ENCODE results near the gene RBM46.

RBM46 gene

DNA sequence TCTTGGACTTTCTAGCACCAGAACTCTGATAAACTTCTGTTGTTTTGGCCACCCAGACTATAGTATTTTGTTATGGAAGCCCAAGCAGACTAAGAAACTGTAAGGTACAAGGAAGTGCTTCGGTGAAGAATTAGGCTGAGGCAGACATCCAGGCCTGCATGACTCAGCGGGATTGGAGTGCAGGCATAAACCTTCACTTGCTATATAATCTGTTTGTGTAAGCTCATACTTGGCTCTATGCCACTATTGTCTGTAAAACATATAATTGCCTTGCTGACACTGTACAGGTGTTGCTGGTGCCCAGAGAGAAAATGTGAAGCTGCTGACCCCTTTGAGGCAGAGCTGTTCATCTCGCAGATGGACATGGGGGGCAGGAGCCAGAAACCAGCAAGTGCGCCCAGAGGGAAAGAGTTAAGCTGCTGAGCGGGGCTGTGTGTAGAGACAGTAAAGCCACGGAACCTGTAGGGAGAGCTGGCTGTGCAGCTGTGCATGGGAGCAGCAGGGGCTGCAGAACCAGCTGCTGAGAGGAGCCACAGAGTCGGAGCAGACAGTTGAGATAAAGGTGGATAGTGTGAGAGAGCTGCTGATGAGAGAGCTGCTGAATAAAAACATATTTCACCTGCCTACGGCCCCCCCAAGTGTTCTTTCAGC, 96.2 kb downstream of the RBM46 start:
- H3K4me3 ChIP-seq (ENCODE audit: insufficient read depth, low read length, poor library complexity, severe bottlenecking) = no peak overlapping the region

More for the DNA sequence above, 96.2 kb downstream of the RBM46 start:
- H3F3A ChIP-seq (ENCODE audit: insufficient read depth) = no peaks in the 10 kb centered on the region
- TF ChIP-seq EZH2phosphoT487 (conservative IDR thresholded peaks at IDR 0.05; ENCODE audit: low read length) = no peak
- TF ChIP-seq, protein P1, sequence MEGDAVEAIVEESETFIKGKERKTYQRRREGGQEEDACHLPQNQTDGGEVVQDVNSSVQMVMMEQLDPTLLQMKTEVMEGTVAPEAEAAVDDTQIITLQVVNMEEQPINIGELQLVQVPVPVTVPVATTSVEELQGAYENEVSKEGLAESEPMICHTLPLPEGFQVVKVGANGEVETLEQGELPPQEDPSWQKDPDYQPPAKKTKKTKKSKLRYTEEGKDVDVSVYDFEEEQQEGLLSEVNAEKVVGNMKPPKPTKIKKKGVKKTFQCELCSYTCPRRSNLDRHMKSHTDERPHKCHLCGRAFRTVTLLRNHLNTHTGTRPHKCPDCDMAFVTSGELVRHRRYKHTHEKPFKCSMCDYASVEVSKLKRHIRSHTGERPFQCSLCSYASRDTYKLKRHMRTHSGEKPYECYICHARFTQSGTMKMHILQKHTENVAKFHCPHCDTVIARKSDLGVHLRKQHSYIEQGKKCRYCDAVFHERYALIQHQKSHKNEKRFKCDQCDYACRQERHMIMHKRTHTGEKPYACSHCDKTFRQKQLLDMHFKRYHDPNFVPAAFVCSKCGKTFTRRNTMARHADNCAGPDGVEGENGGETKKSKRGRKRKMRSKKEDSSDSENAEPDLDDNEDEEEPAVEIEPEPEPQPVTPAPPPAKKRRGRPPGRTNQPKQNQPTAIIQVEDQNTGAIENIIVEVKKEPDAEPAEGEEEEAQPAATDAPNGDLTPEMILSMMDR (IDR thresholded peaks at IDR 0.05; ENCODE audit: insufficient read depth, low read length, poor library complexity, severe bottlenecking) = no peak
- H4K20me1 ChIP-seq (ENCODE audit: low read depth, low read length) = no peaks in the 10 kb centered on the region
- H3K4me2 ChIP-seq (ENCODE audit: low read depth, low read length, poor library complexity, severe bottlenecking) = no peak overlapping the region
- no peaks in the 10 kb centered on the region for H3K79me2 ChIP-seq (ENCODE audit: insufficient read depth, low read length)
- no peaks in the 10 kb centered on the region for H3K9me2 ChIP-seq (replicated peaks; ENCODE audit: insufficient read depth, low read length)
- H3K36me3 ChIP-seq (ENCODE audit: low read length) = no peaks in the 10 kb centered on the region
- H3K9me3 ChIP-seq (ENCODE audit: insufficient read depth, low read length) = peaks cover 7% of the 10 kb centered on the region; the same call in 1 of the 2 replicates
- H3K27me3 ChIP-seq (ENCODE audit: low read length) = no peaks in the 10 kb centered on the region
- no peak overlapping the region for H3K9ac ChIP-seq (ENCODE audit: low read length)
- H3K27ac ChIP-seq (ENCODE audit: low read depth, low read length) = no peak overlapping the region
- H2AFZ ChIP-seq (ENCODE audit: low read depth, low read length, severe bottlenecking) = no peak overlapping the region

Data from SU-DHL-6 (cell line).